Sigmoid colon (tissue), 4 donors: ENCODE measurements around the gene HCCS.

Source experiments
- POLR2A ChIP-seq, 2 donors: fragments of 450-650 bp; IDR thresholded peaks; one replicate each; pipeline ENCODE4 v1.6.1; 2016; ENCODE audit warnings: antibody characterized with exemption in 2 of 2, mild to moderate bottlenecking in 2 of 2, moderate library complexity in 2 of 2
- POLR2AphosphoS5 ChIP-seq, 4 donors: sonication (generic); formaldehyde crosslinking; IDR thresholded peaks; one replicate each; pipeline ENCODE4 v1.6.1; 2017; ENCODE audit warnings: antibody characterized with exemption in 4 of 4
- TF ChIP-seq, protein P1 (sequence below), 4 experiments: fragments of 450-650 bp in 3 of 4; fragments of 200-600 bp in 1 of 4; IDR thresholded peaks; one replicate each; pipeline ENCODE4 v1.5.1; 2016 to 2019; ENCODE audit warnings: antibody characterized with exemption in 4 of 4, mild to moderate bottlenecking in 3 of 4, moderate library complexity in 2 of 4

DNA sequence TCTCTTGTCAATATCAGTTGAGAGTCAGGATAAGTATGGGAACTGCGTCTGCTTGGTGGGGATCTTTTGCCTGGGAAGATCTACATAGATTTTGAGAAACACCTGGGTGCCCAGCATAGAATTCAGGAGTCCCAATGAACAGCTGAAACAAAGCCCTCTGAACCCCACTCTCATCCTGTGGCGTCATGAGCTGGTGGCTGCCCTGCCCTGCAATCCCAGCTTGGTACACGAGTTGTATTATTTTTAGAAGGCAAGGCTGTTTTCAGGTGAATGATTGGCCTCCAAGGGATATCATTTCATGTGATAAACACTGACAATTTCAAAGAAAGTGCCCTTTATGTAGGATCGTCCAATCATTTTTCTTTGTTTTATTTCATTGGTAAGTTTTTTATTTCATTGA is 60.8 kb downstream of the HCCS start:
- TF ChIP-seq, protein P1, sequence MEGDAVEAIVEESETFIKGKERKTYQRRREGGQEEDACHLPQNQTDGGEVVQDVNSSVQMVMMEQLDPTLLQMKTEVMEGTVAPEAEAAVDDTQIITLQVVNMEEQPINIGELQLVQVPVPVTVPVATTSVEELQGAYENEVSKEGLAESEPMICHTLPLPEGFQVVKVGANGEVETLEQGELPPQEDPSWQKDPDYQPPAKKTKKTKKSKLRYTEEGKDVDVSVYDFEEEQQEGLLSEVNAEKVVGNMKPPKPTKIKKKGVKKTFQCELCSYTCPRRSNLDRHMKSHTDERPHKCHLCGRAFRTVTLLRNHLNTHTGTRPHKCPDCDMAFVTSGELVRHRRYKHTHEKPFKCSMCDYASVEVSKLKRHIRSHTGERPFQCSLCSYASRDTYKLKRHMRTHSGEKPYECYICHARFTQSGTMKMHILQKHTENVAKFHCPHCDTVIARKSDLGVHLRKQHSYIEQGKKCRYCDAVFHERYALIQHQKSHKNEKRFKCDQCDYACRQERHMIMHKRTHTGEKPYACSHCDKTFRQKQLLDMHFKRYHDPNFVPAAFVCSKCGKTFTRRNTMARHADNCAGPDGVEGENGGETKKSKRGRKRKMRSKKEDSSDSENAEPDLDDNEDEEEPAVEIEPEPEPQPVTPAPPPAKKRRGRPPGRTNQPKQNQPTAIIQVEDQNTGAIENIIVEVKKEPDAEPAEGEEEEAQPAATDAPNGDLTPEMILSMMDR (IDR thresholded peaks at IDR 0.05) = no peak
- TF ChIP-seq POLR2AphosphoS5 (IDR thresholded peaks at IDR 0.05) (no peak), POLR2A (IDR thresholded peaks at IDR 0.05) (no peak)
